HG02970 (cell line): ENCODE measurements around the gene MBNL2.

Source experiments
- ATAC-seq: cut with Tn5 transposase; IDR thresholded peaks from one replicate; pipeline ENCODE4 v1.9.1; 2021; ENCODE audit warnings: mild to moderate bottlenecking, moderate library complexity, moderate number of reproducible peaks; ENCODE audit not compliant: unreplicated experiment, low FRiP score

MBNL2 gene

GRCh38 chr13:97317933-97318332 lies 95.8 kb downstream of the MBNL2 start:
- ATAC-seq = no peak

- ATAC-seq = no peak
These were observed 96.4 kb downstream of the MBNL2 start for GRCh38 chr13:97318532-97318931.

GRCh38 chr13:97319113-97319720 lies 97.1 kb downstream of the MBNL2 start:
- ATAC-seq = no peak

- ATAC-seq = no peak
These were observed 99.0 kb downstream of the MBNL2 start for GRCh38 chr13:97321101-97321500.

- no peak for ATAC-seq
These were observed 99.6 kb downstream of the MBNL2 start for GRCh38 chr13:97321616-97322321.

- no peak for ATAC-seq
These were observed 100.7 kb downstream of the MBNL2 start for GRCh38 chr13:97322740-97323342.

GRCh38 chr13:97324115-97324514 lies 102.0 kb downstream of the MBNL2 start:
- ATAC-seq = no peak

- no peak for ATAC-seq
These were observed 103.6 kb downstream of the MBNL2 start for GRCh38 chr13:97325738-97326137.

- no peak for ATAC-seq
These were observed 105.0 kb downstream of the MBNL2 start for GRCh38 chr13:97327086-97327485.

- no peak for ATAC-seq
These were observed 105.5 kb downstream of the MBNL2 start for GRCh38 chr13:97327506-97328221.

- no peak for ATAC-seq
These were observed 106.2 kb downstream of the MBNL2 start for GRCh38 chr13:97328222-97328790.

GRCh38 chr13:97329331-97329730 lies 107.2 kb downstream of the MBNL2 start:
- ATAC-seq = no peak

- ATAC-seq = no peak
These were observed 108.3 kb downstream of the MBNL2 start for GRCh38 chr13:97330448-97330847.

GRCh38 chr13:97332742-97333141 lies 110.6 kb downstream of the MBNL2 start:
- ATAC-seq = no peak

- no peak for ATAC-seq
These were observed 111.8 kb downstream of the MBNL2 start for GRCh38 chr13:97333983-97334382.

GRCh38 chr13:97334690-97335089 lies 112.6 kb downstream of the MBNL2 start:
- ATAC-seq = no peak

GRCh38 chr13:97335488-97336134 lies 113.5 kb downstream of the MBNL2 start:
- ATAC-seq = no peak

- ATAC-seq = no peak
These were observed 115.9 kb downstream of the MBNL2 start for GRCh38 chr13:97337985-97338499.

GRCh38 chr13:97338571-97338970 lies 116.4 kb downstream of the MBNL2 start:
- no peak for ATAC-seq
